HG02623 (cell line): ENCODE measurements around the gene ITGAL.
A peak's percentile ranks its signal among the peaks of the same experiment; 100 is the strongest.
"Not testable (repeated sequence)": the region's sequence is repeated elsewhere in the genome, so short reads cannot be mapped to it uniquely, and the experiment has no call there.

Source experiments
- ATAC-seq: cut with Tn5 transposase; IDR thresholded peaks from one replicate; pipeline ENCODE4 v1.9.1; 2021; ENCODE audit warnings: moderate library complexity; ENCODE audit not compliant: unreplicated experiment

The ITGAL gene

DNA sequence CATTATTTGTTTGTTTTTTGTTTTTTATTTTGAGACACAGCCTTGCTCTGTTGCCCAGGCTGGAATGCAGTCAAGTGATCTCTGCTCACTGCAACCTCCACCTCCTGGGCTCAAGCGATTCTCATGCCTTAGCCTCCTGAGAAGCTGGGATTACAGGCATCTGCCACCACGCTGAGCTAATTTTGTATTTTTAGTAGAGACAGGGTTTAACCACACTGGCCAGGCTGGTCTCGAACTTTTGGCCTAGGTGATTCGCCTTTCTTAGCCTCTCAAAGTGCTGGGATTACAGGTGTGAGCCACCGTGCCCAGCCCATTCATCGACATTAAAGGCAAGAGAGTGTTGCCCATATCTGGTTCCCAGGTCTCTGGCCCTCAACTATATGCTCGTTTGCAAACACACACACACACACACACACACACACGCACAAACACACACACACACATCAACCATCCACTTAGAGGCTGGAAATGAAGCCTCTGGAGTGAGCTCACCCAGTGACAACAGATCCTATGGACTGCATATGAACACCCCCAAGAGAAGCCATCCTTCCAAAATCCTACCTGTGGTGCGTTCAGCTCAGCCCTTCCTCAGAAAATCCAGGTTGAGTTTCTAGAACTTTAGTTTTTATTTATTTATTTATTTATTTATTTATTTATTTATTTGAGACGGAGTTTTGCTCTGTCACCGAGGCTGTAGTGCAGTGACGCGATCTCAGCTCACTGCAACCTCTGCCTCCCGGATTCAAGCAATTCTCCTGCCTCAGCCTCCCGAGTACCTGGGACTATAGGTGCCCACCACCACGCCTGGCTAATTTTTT lies 14.6 kb upstream of the ITGAL start:
- no peak for ATAC-seq

DNA sequence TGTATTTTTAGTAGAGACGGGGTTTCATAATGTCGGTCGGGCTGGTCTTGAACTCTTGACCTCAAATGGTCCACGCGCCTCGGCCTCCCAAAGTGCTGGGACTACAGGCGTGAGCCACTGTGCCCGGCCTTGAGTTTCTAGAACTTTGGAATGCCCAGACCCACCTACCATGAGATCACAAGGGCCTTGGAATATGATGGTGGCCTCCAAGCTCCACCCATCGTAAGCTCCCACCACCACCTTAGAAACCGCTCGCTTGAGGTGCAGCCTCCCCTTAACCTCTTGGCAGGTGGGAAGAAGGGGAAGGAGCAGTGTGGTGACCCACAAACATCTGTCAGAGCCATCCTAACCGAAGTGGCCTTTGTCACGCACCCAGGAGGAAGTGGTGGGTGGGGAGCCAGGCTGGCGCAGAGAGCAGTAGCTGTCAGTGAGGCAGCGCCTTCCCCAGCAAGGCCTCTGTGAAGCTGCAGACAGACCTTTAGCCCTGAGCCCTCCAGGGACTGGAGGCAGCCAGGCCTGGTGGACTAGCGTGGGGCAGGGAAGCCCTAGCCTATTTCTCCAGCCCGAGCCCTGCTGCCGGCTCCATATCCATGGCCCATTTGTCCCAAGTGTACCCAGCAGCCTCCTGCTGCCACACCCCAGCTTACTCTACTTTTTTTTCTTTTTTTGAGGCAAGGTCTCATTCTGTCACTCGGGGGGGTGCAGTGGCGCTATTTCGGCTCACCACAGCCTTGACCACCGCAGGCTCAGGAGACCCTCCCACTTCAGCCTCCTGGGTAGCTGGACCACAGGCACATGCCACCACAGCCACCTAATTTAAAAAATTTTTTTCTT lies 13.8 kb upstream of the ITGAL start:
- ATAC-seq, result peak; percentile 81

DNA sequence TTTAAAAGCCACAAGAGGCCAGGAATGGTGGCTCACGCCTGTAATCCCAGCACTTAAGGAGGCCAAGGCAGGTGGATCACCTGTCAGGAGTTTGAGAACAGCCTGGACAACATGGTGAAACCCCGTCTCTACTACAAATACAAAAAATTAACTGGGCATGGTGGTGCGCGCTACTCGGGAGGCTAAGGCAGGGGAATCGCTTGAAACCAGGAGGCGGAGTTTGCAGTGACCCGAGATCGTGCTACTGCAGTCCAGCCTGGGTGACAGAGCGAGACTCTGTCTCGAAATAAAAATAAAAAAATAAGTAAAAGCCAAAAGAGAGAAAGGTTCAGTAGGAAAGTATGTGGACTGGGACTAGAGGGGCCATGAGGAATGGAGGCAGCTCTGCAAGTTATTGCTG lies 13.1 kb upstream of the ITGAL start:
- ATAC-seq, result no peak

DNA sequence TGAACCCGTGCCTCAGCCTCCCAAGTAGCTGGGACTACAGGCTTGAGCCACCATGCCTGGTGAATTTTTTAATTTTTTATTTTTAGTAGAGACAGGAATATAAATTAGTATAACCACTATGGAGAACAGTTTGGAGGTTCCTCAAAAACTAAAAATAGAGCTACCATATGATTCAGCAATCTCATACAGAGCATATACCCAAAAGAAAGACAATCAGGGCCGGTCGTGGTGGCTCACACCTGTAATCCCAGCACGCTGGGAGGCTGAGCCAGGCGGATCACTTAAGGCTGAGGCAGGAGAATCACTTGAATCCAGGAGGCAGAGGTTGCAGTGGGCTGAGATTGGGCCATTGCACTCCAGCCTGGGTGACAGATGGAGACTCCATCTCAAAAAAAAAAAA lies 11.1 kb upstream of the ITGAL start:
- not testable (repeated sequence) for ATAC-seq

DNA sequence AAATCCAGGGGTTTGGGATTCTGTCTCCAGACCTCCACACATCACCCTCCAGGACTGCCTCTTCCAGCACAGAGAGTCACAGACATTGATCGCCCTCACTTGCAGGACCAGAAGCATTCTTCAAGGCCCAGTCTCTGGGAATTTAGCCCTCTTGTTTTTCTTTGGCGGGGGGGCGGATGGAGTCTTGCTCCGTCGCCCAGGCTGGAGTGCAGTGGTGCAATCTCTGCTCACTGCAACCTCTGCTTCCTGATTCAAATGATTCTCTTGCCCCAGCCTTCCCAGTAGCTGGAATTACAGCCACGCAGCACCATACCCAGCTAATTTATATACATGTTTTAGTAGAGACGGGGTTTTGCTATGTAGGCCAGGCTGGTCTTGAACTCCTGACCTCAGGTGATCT lies 8.5 kb upstream of the ITGAL start:
- ATAC-seq, result no peak

DNA sequence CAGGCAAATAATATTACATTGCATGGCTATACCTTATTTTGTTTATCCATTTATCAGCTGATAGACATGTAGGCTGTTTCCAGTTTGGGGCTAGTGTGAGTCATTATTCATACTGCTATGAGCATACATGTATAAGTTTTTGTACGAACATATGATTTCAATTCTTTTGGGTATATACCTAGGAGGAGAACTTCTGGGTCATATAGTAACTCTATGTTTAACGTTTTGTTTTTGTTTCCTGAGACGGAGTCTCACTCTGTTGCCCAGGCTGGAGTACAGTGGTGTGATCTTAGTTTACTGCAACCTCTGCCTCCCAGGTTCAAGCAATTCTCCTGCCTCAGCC lies 2.4 kb upstream of the ITGAL start:
- ATAC-seq, result no peak

DNA sequence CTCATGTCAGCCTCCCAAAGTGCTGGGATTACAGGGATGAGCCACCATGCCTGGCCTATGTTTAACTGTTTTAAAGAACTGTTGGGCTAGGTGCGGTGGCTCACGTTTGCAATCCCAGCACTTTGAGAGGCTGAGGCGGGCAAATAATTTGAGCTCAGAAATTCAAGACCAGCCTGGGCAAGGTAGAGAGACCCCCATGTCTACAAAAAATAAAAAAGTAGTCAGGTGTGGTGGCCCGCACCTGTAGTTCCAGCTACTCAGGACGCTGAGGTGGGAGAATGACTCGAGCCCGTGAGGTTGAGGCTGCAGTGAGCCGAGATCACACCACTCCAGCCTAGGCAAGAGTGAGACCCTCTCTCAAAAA lies 1.9 kb upstream of the ITGAL start:
- no peak for ATAC-seq

DNA sequence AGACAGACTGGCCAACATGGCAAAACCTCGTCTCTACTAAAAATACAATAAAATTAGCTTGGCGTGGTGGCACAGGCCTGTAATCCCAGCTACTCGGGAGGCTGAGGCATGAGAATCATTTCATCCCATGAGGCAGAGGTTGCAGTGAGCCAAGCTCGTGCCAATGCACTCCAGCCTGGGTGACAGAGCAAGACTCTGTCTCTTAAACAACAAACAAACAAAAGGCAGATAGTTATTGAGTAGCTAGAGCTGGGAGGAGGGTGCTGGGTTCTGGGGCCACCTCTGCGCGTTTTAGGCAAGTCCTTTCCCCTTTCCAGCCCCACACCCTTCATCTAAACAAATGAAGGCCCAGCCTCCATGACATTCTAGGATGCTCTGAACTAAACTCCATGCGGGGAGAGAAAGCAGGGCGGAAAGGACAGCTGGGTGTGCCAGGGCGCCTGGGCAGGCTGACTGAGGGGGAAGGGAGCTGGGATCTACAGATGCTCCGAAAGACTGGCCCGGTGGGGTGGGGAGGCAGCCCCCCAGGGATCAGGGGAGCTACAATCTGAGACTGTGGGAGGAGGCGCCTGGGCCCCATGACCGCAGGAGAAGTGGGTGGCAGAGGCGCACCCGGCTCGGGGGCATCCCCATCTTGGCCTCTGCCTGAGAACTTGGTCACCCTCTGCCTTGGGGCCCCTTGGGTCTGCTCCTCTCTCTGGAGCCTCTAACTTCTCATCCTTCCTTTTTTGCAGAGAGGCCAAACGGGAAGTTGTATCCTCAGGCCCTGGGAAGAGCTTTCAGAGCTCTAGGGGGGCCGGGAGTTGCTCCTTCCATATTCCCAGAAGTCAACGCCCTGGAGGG lies 910 bp downstream of the ITGAL start:
- no peak for ATAC-seq

DNA sequence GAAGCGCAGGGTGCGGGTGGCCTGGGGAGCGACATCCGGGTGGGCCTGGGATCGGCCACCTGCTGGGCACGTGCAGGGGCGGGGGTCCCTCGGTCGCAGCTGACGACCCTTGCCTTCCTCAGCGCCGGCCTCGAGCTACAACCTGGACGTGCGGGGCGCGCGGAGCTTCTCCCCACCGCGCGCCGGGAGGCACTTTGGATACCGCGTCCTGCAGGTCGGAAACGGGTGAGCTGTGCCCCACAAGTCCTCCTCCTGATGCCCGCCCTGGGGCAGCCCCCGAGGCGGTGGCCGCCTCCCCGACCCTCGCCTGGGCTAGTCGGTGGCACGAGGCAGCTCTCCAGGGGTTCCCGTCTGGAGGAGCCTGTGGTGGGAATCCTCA lies 1.5 kb downstream of the ITGAL start:
- ATAC-seq, result no peak

DNA sequence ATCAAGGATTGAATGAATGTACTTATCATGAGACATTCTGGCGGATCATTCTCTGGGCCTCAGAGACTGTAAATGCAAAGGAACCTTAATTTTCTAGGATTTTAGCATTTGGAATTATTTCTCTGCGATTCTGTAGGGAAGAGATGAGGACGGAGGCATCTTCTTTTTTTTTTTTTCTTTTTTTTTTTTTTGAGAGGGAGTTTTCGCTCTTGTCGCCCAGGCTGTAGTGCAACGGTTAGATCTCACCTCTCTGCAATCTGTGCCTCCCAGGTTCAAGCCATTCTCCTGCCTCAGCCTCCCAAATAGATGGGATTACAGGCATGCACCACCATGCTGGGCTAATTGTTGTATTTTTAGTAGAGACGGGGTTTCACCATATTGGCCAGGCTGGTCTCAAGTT lies 2.1 kb downstream of the ITGAL start:
- no peak for ATAC-seq

DNA sequence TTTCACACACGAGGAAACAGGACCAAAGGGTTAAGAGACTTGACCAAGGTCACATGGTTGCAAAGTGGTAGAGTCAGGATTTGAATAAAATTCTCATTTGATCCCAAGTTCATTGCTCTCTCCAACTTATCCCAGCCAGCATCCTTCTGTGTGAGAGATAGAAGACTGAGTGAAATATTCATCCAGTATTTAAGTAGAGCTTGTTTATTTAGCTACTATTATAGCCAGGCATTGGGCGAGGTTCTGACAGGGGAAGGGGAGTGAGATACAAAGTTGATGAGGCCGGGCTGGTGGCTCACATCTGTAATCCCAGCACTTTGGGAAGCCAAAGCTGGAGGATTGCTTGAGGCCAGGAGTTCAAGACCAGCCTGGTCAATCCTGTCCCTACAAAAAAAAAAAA lies 4.4 kb downstream of the ITGAL start:
- no peak for ATAC-seq

DNA sequence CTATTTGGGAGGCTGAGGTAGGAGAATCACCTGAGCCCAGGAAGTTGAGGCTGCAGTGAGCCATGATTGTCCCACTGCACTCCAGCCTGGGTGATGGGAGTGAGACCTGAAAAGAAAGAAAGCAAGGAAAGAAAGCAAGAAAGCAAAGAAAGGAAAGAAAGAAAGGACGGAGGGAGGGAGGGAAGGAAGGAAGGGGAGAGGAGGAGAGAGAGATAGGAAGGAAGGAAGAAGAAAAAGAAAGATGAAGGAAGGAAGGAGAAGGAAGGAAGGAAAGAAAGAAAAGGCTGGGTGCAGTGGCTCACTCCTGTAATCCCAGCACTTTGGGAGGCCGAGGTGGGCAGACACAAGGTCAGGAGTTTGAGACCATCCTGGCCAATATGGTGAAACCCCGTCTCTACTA lies 5.2 kb downstream of the ITGAL start:
- not testable (repeated sequence) for ATAC-seq

DNA sequence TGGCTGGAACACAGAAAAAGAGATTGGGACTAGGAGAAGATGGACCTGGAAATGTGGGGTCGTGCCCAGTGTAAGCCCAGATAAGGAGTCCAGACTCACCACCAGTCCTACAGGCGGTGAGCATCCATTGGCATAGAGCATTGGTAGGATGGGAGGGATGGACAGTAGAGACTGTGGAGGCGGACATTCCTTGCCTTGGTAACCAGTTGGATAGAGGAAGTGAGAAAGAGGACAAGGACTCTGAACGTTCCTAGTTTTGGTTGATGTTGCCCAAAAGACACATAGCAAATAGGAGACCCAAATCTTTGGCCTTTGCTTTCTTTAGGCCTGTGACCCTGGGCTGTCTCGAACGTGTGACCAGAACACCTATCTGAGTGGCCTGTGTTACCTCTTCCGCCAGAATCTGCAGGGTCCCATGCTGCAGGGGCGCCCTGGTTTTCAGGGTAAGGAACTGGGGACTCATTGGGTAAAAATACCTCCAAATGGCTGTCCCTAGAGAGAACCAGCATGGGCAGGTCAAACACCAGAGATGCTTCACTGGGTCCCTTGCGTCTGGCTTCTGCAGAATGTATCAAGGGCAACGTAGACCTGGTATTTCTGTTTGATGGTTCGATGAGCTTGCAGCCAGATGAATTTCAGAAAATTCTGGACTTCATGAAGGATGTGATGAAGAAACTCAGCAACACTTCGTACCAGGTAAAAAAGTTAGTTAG lies 6.4 kb downstream of the ITGAL start:
- no peak for ATAC-seq

DNA sequence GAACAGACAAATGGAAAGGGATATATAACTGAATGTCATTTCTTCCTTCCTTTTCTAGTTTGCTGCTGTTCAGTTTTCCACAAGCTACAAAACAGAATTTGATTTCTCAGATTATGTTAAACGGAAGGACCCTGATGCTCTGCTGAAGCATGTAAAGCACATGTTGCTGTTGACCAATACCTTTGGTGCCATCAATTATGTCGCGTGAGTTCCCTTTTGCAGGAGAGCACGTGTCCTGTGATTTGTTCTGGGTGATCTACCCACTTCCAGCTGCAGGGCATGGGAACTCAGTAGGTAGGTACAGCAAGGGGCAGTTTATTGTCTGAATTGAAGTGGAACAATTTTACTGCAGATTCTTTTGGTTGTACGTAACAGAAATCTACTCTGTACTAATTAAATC lies 8.8 kb downstream of the ITGAL start:
- ATAC-seq, result no peak

DNA sequence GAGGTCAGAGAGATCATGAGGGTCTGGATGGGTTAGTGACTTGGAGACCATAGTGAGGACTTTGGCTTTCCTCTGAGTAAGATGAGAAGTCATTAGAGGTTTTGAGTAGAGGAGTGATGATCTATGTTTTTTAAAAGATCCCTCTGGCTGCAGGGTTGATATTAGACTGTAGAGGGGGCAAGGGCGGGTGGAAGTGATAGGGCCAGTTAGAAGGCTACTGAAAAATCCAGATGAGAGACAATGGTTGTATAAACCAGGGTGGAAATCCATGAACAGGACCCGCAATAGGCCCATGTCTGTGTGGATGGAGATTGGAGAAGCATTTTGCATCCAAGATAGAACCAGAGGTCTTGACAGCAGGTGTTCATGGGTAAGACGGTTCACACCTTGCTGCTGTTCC lies 9.8 kb downstream of the ITGAL start:
- ATAC-seq, result no peak

DNA sequence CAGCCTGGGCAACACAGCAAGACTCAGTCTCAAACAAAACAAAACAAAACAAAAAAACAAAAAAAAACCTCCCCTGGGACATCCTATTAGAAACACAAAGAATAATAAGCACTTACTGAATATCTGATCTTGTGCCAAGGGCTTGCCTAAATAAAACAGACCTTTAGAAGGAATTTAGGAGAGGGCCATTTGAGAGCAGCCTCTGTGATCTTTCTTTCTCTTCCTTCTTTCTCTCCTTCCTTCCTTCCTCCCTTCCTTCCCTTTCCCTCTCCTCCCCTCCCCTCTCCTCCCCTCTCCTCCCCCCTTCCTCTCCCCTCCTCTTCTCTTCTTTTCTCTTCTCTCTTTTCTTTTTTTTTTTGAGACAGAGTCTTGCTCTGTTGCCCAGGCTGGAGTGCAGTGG lies 12.3 kb downstream of the ITGAL start:
- no peak for ATAC-seq

DNA sequence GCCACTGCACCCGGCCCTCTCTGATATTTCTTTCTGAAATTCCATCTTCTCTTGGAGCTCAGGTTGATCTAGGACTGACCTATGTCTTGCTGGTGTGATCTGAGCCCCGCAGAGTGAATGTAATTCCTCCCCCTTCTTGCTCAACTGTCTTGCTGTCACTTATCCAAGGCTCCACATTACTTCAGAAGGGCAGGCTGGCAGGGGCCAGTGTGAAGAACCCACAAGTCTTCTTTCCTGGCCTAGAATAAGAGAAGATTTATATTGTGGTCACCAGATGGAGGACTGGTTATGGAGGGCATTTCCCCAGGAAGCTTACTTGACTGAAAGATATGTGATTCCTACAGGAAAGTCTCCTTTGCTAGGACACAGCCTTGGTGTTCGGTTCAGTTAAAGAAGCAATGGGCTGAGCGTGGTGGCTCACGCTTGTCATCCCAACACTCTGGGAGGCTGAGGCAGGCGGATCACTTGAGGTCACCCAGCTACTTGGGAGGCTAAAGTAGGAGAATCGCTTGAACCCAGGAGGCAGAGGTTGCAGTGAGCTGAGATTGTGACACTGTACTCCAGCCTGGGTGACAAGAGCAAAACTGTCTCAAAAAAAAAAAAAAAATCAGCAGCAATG lies 13.4 kb downstream of the ITGAL start:
- ATAC-seq, result no peak

DNA sequence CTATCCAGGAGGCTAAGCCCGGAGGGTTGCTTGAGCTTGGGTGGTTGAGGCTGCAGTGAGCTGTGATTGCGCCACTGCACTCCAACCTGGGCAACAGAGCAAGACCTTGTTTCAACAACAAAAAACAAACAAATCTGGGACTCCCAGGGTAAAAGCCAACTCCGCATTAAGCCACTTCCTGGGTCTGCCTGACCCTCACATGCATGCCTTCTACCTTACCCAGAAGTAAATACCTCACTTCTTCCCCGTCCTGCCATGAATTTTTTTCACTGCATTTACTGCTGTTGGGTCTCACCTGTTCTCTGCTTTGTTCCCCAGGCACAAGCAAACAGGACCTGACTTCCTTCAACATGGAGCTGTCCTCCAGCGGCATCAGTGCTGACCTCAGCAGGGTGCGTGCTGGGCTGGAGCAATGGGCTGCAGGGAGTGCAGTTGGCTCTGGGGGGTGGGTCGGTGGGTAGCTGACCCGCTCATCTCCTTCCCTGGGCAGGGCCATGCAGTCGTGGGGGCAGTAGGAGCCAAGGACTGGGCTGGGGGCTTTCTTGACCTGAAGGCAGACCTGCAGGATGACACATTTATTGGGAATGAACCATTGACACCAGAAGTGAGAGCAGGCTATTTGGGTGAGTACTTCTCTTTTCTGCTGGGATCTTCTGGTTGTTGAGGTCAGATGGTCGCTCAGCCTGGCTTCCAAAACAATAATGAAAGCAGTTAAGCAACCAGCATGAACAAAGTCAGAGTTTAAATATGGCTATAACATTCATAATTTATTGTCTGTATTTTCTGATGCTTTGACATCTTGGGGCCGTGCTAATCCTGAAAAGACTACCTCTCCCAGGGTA lies 16.4 kb downstream of the ITGAL start:
- ATAC-seq, result no peak

DNA sequence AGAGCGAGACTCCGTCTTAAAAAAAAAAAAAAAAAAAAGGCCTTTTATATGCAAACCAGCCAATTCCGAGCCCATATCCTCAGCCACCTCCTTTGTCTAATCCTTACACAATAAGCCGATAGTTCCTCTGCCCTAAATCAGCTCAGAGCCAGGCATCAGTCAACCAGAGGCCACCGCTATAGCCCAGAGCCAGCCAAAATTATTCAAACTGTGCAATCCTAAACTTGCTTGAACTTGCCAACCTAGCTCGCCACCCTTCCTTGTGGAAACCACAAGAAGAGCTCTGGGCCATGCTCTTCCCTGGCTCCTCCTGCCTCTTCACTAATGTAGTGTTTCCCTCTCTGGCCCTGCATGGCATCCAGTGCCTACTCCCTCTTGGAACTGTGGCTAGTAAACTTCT lies 17.7 kb downstream of the ITGAL start:
- ATAC-seq, result no peak

DNA sequence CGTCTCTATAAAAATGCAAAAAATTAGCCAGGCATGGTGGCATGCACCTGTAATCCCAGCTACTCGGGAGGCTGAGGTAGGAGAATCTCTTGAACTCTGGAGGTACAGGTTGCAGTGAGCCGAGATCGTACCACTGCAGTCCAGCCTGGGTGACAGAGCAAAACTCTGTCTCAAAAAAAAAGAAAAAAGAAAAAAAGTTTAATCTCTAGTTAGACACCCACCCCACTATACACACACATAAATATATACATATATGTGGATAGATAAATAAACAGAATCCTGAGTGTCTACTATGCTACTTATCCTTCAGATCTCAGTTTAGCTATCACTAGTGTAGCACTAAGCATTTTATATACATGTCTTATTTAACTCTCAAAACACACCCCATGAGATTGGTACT lies 18.7 kb downstream of the ITGAL start:
- ATAC-seq, result no peak
